HT1080 (cell line): Measurements from ENCODE around the gene EHBP1. TPM values are rescaled to one million over a fixed set of nuclear protein-coding genes. Genes with fewer than 3 reads are reported as not detected.
A peak's percentile ranks its signal among the peaks of the same experiment; 100 is the strongest.
"Not testable (repeated sequence)": the region's sequence is repeated elsewhere in the genome, so short reads cannot be mapped to it uniquely, and the experiment has no call there.

Experiments
- DNase-seq: peaks from one replicate; pipeline ENCODE4 v3.0.0-alpha.2; 2015; ENCODE audit warnings: low read depth
- total RNA-seq: library from RNA; depleted of rRNA; stranded (reverse); fragments of >200 nt; shearing (Covaris generic); gene quantifications from 2 replicates; pipeline ENCODE4 v1.2.3, GENCODE V29; 2014

Gene EHBP1
- total RNA-seq, 1 experiment from 2014 or later: 26.3 TPM

DNA sequence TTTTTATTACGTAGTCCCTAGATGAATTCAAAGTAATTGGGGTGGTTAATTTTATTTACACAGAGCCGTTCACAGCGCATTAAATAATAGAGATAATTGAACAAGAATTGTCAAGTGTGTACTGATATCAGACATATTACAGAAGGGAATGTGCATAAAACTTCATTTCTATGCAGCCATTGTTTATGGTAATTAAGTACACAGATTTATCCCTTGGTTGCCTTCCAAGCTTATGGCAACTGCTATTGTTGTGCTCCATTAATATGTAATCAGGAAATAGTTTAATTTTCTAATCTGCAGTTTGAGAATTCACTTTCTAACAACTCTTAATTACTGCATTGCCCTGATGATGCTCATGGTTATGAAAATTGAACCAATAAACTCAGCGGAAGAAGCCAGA, 297.8 kb downstream of the EHBP1 start:
- DNase-seq: no peak

- DNase-seq: no peak
Observed at GRCh38 chr2:63007813-63008458, 302.4 kb downstream of the EHBP1 start.

DNA sequence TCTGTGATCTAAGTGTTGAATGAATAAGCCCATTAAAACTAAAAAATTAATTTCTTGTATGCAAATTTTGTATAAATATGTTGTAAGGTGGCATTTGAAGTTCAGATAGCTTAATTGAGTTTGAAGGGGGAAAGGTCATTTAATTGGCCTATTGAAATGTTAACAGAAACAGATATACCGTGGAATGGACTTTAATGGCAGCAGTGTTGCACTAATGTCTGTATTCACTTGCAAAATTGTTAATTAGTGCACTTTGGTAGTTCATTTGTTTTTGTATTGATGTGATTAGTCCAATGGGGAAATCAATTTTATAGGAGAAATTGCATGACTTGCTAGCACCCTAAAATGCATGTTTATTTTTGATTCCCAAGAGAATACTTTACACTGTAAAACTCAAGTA, 303.3 kb downstream of the EHBP1 start:
- DNase-seq: no peak

GRCh38 chr2:63009490-63009889, 304.0 kb downstream of the EHBP1 start:
- no peak for DNase-seq

DNA sequence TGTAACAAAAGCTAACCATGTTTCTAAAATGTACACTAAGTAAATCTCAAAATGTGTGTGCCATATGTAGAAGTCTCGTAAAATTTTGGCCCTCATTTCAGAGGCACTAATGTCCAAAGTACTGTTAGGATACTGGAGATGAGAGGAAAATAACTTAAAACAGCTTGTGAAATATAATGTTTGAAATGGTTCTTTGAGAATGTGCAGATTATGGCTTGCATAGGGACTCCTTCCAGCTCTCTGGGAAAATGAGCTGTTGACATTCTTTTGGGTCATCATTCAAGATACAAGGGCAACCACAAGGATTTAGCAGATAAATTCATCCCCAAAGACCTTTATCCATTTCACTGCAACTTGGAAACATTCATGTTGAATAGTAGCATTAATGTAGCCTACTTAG, 307.0 kb downstream of the EHBP1 start:
- no peak for DNase-seq

DNA sequence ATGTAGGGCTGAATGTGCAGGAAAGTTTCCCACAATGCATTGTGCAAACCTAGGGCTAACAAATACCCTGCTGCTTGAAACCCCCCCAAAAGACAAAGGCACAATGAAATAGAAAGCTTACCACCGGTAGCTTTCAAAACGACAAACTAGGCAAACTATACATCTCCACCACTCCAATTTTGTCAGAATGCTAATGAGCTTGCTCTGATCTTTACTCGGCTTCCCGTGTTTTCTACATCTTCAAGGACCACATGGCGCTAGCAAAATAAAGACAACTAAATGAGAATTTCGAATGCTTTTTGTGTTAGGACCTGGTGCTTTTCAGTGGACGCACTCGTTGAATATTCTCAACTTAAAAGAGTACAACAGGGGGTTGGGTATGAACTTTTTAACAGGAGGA, 307.9 kb downstream of the EHBP1 start:
- no peak for DNase-seq

DNA sequence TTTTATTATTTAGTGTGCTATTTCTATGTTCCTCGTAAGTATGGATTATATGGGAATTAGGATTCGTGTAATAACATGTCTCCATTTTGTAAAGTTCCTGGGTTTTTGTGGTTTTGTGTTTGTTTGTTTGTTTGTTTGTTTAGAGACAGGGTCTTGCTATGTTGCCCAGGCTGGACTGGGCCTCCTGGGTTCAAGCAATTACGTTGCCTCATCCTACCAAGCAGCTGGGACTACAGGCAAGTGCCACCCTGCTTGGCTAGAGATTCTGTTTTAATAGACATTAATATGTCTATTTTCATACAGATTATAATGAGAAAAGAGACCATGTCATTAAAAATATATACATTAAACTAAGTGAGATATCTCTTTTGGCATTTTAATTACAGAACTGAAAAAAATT, 309.9 kb downstream of the EHBP1 start:
- no peak for DNase-seq

DNA sequence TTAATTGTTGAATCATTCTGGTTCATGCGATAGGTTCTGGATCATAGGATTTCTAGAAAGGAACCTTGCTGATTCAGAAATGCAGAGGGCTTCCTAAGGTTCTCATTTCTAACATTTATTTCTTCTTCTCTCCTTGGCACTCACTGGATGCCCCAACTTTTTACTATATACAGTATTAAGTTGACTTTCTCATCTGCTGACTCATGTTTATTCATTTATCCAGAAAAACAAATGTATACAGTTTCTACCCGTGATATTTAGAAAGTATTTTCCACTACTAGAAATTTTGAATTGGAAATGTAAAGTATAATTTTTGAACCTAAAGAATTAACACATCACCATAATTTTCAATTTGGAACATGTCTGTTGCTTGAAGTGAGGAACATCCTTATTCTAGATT, 312.9 kb downstream of the EHBP1 start:
- DNase-seq: no peak

- DNase-seq: not testable (repeated sequence)
Observed at GRCh38 chr2:63019686-63020085, 314.2 kb downstream of the EHBP1 start.

- DNase-seq: peak; percentile 61
Observed at GRCh38 chr2:63023444-63023843, 317.9 kb downstream of the EHBP1 start.

GRCh38 chr2:63027220-63027619, 321.7 kb downstream of the EHBP1 start:
- no peak for DNase-seq

DNA sequence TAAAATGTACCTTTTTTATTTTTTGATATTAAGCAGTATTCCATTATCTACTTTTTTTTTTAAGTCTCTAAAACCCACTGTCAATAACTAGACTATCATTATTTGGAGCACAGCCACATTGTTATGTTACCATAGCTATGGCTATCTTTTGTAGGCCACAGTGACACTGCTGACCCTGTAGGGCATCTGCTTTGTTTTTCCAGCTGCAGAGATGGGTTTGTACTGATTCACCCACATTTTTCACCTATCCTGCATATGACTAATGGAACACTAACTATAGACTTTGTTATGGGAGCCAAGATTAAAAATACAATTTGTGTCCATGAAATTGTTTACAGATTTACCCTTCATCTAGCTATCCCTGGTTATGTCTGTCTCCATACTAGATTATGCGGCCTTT, 323.5 kb downstream of the EHBP1 start:
- peak; percentile 49 for DNase-seq

GRCh38 chr2:63034526-63034925, 329.0 kb downstream of the EHBP1 start:
- DNase-seq: no peak

DNA sequence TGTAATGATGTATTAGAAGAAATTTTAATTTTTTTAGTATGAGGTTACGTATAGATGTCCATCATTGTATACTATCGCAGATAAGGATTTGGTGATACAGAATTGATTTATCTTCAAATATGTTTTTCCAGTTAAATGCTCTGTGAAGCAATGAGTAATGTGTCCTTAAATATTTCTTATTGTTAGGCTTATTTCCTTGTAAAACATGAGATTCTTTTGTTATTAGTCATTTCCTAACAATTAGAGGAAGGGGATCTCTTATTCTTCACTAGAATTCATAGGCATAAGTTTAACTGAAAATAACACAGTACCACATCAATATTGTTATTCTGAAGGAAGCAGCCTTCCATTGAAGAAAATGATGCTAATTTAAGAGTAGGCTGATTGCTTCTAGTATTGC, 329.7 kb downstream of the EHBP1 start:
- no peak for DNase-seq

- DNase-seq: no peak
Observed at GRCh38 chr2:63035660-63036059, 330.1 kb downstream of the EHBP1 start.

DNA sequence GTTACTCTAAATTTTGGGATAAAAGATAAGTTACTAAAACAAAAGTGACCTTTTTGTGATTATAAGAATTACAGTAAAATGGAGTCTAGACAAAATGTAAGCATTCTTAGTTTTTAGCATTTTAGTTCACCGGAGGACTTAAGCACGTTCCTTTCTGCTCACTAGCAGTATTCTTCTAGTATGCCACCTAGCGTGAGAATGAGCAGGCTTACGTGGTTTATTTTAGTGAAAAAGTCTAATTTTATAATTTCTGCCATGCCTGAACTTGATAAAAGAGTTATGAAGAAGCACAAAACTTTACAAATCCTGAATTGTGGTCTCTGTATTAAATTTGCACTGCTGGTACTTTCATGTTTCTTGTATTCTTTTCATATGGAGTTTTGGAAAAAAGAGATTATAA, 332.5 kb downstream of the EHBP1 start:
- DNase-seq: no peak

- DNase-seq: no peak
Observed at GRCh38 chr2:63040586-63040985, 335.1 kb downstream of the EHBP1 start.

DNA sequence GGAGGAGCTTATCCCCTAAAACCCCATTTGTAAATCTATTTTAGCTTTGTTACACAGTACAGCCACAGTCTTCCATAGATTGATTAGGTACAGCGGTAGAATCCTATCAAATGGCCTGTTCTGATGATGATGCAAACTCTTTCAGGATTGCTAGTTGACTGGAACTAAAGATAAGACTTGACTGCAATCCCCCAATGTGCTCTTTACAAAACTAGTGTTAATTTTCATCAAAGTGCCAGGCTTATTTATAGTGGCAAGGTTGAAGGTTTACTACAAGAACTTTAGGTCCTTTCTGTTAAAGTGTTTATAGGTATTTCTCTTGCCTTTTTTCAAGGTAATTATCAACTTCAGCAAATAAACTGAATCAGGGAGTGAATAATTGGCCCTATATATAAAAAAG, 336.1 kb downstream of the EHBP1 start:
- DNase-seq: no peak

- no peak for DNase-seq
Observed at GRCh38 chr2:63044362-63045327, 339.1 kb downstream of the EHBP1 start.

GRCh38 chr2:63046552-63046951, 341.0 kb downstream of the EHBP1 start:
- DNase-seq: no peak

- DNase-seq: no peak
Observed at GRCh38 chr2:63046961-63047320, 341.4 kb downstream of the EHBP1 start.

GRCh38 chr2:63047321-63048279, 342.1 kb downstream of the EHBP1 start:
- no peak for DNase-seq
